Gastroesophageal sphincter (tissue), 4 donors: ENCODE results near the gene PLGLB2. TPM values are rescaled to one million over a fixed set of nuclear protein-coding genes. Genes with fewer than 3 reads are reported as not detected.
"Not testable (repeated sequence)": the region's sequence is repeated elsewhere in the genome, so short reads cannot be mapped to it uniquely, and the experiment has no call there.

Experiments
- ATAC-seq: fragments of 150-250 bp; one replicate; pipeline ENCODE4 v1.9.1; 2016; ENCODE audit warnings: mild to moderate bottlenecking, moderate library complexity
- H3K27ac ChIP-seq, 4 donors: fragments of 200-600 bp; sonication (generic) in 3 of 4; 1 replicate in 3 of 4; 2 replicates in 1 of 4; pipeline ENCODE4 v1.5.1; 2016 to 2019
- H3K27me3 ChIP-seq: fragments of 200-600 bp; sonication (generic); one replicate; pipeline ENCODE4 v1.5.1; 2019
- H3K36me3 ChIP-seq, 2 donors: fragments of 200-600 bp; sonication (generic); one replicate each; pipeline ENCODE4 v1.5.1; 2019; ENCODE audit warnings: control low read depth in 1 of 2
- H3K4me1 ChIP-seq, 3 donors: fragments of 200-600 bp; sonication (generic); 1 replicate in 2 of 3; 2 replicates in 1 of 3; pipeline ENCODE4 v1.5.1; 2016 to 2019; ENCODE audit warnings: control low read depth in 2 of 3
- H3K4me3 ChIP-seq, 2 donors: fragments of 200-600 bp; sonication (generic); one replicate each; pipeline ENCODE4 v1.5.1; 2019; ENCODE audit warnings: mild to moderate bottlenecking in 1 of 2, moderate library complexity in 1 of 2
- H3K9me3 ChIP-seq, 3 donors: fragments of 200-600 bp; sonication (generic); one replicate each; pipeline ENCODE4 v1.5.1; 2017 to 2019; ENCODE audit warnings: control low read depth in 2 of 3
- WGBS, 2 donors: methylation state at CpG; one replicate each; pipeline ENCODE4 v1.1.5; 2018; ENCODE audit warnings: low coverage in 1 of 2; 5-methylcytosine and 5-hydroxymethylcytosine counted together
- total RNA-seq, 4 donors: library from RNA; depleted of rRNA; stranded (reverse); fragments of >200 nt; gene quantifications; one replicate each; pipeline ENCODE4 v1.1.0, GENCODE V29; 2016

PLGLB2 gene
- 1 to 10 TPM in 2 of 4 donors, under 1 TPM in 2; 0.47 to 2.4 (median 0.87) TPM for total RNA-seq

GRCh38 chr2:87747791-87748190, at the start of gene PLGLB2:
Gene PLGLB2 (plus strand): TSS chr2:87748087. CDS start chr2:87748154, 67 bp downstream.
- H3K4me1 ChIP-seq, H3K4me3 ChIP-seq, H3K27me3 ChIP-seq, H3K36me3 ChIP-seq, H3K27ac ChIP-seq, H3K9me3 ChIP-seq, ATAC-seq: not testable (repeated sequence)
- WGBS, 2 donors, result no CpG with 5 or more reads among the region's 3 CpGs

GRCh38 chr2:87704572-87705323, 43.1 kb upstream of the PLGLB2 start:
- H3K9me3 ChIP-seq, H3K36me3 ChIP-seq, H3K27ac ChIP-seq, H3K4me3 ChIP-seq, ATAC-seq, H3K27me3 ChIP-seq, H3K4me1 ChIP-seq: not testable (repeated sequence)
- WGBS, 2 donors, result no CpG with 5 or more reads among the region's 4 CpGs

GRCh38 chr2:87708368-87708767, 39.5 kb upstream of the PLGLB2 start:
- H3K4me3 ChIP-seq, H3K27me3 ChIP-seq, H3K4me1 ChIP-seq, H3K36me3 ChIP-seq, H3K27ac ChIP-seq, ATAC-seq, H3K9me3 ChIP-seq: not testable (repeated sequence)
- WGBS, 2 donors, result 80% methylated on average over 1 of the region's 2 CpGs; no CpG with 5 or more reads in 1 of the 2 donors

GRCh38 chr2:87727940-87728599, 19.8 kb upstream of the PLGLB2 start:
- not testable (repeated sequence) for ATAC-seq, H3K4me3 ChIP-seq, H3K27ac ChIP-seq, H3K9me3 ChIP-seq, H3K36me3 ChIP-seq, H3K4me1 ChIP-seq, H3K27me3 ChIP-seq
- WGBS, 2 donors, result no CpG with 5 or more reads among the region's 8 CpGs

- not testable (repeated sequence) for H3K36me3 ChIP-seq, H3K9me3 ChIP-seq, H3K4me3 ChIP-seq, ATAC-seq, H3K27me3 ChIP-seq, H3K4me1 ChIP-seq, H3K27ac ChIP-seq
Measured at GRCh38 chr2:87740928-87741327, 7.0 kb upstream of the PLGLB2 start.

- H3K27ac ChIP-seq, H3K27me3 ChIP-seq, H3K4me3 ChIP-seq, H3K4me1 ChIP-seq, H3K9me3 ChIP-seq, ATAC-seq, H3K36me3 ChIP-seq: not testable (repeated sequence)
- no CpG with 5 or more reads among the region's 3 CpGs for WGBS, 2 donors
Measured at GRCh38 chr2:87742393-87743108, 5.3 kb upstream of the PLGLB2 start.

GRCh38 chr2:87743638-87744037, 4.2 kb upstream of the PLGLB2 start:
- not testable (repeated sequence) for H3K36me3 ChIP-seq, H3K9me3 ChIP-seq, H3K27me3 ChIP-seq, ATAC-seq, H3K27ac ChIP-seq, H3K4me3 ChIP-seq, H3K4me1 ChIP-seq
- WGBS, 2 donors, result 60% methylated on average over 1 of the region's 5 CpGs; no CpG with 5 or more reads in 1 of the 2 donors

- not testable (repeated sequence) for H3K36me3 ChIP-seq, H3K9me3 ChIP-seq, ATAC-seq, H3K4me3 ChIP-seq, H3K27me3 ChIP-seq, H3K27ac ChIP-seq, H3K4me1 ChIP-seq
- WGBS, 2 donors, result 96% methylated on average over 4 of the region's 9 CpGs; no CpG with 5 or more reads in 1 of the 2 donors
Measured at GRCh38 chr2:87745353-87745951, 2.4 kb upstream of the PLGLB2 start.

GRCh38 chr2:87748524-87748923, 637 bp downstream of the PLGLB2 start:
- not testable (repeated sequence) for H3K36me3 ChIP-seq, H3K9me3 ChIP-seq, H3K27me3 ChIP-seq, H3K4me1 ChIP-seq, H3K27ac ChIP-seq, H3K4me3 ChIP-seq, ATAC-seq
- WGBS, 2 donors, result no CpG with 5 or more reads among the region's 8 CpGs

- not testable (repeated sequence) for ATAC-seq
- WGBS, 2 donors, result 100% methylated on average over 4 of the region's 11 CpGs; no CpG with 5 or more reads in 1 of the 2 donors
Measured at GRCh38 chr2:87750560-87750959, 2.7 kb downstream of the PLGLB2 start.

GRCh38 chr2:87754759-87755158, 6.9 kb downstream of the PLGLB2 start:
- WGBS, 2 donors, result 63% methylated on average over 3 of the region's 4 CpGs; no CpG with 5 or more reads in 1 of the 2 donors
- ATAC-seq, result not testable (repeated sequence)

More at GRCh38 chr2:87750560-87750959, 2.7 kb downstream of the PLGLB2 start:
- not testable (repeated sequence) for H3K4me1 ChIP-seq, H3K27ac ChIP-seq, H3K9me3 ChIP-seq, H3K36me3 ChIP-seq, H3K27me3 ChIP-seq, H3K4me3 ChIP-seq

More at GRCh38 chr2:87754759-87755158, 6.9 kb downstream of the PLGLB2 start:
- H3K27ac ChIP-seq, H3K36me3 ChIP-seq, H3K27me3 ChIP-seq, H3K4me1 ChIP-seq, H3K9me3 ChIP-seq, H3K4me3 ChIP-seq: not testable (repeated sequence)
